Measurements from ENCODE around the gene CAV3. TPM values are rescaled to one million over a fixed set of nuclear protein-coding genes. Genes with fewer than 3 reads are reported as not detected.

Gene CAV3
- total and polyA plus RNA-seq, 10 of the 15 experiments (the other 5 are each of a cell fraction or from before 2014, with no cell fraction given) = not detected

GRCh38 chr3:8737823-8738222 is 4.2 kb downstream of the CAV3 start (continued):
- TF ChIP-seq SIN3A (IDR thresholded peaks at IDR 0.05; ENCODE audit: low read depth, low read length) (no peak), ASH2L (IDR thresholded peaks at IDR 0.05; ENCODE audit: borderline replicate concordance, low read depth) (no peak), ZBTB33 (IDR thresholded peaks at IDR 0.05) (no peak), BRCA1 (IDR thresholded peaks at IDR 0.05; ENCODE audit: low read depth, low read length) (no peak), PRDM15 (CRISPR knock-in tag; IDR thresholded peaks at IDR 0.05) (no peak), NR2C1 (IDR thresholded peaks at IDR 0.05) (no peak), ESRRA (IDR thresholded peaks at IDR 0.05; ENCODE audit: low read length) (no peak), HDGF (IDR thresholded peaks at IDR 0.05) (no peak), ZNF274 (IDR thresholded peaks at IDR 0.05; ENCODE audit: insufficient read depth, insufficient read length) (no peak), EGR1 (IDR thresholded peaks at IDR 0.05; ENCODE audit: borderline replicate concordance in 1 of 2, low read depth in 2 of 2, low read length in 2 of 2) (no peak), ZZZ3 (IDR thresholded peaks at IDR 0.05; ENCODE audit: control insufficient read depth, insufficient read length, low read depth) (no peak)
